Measurements from ENCODE around the gene HSF2BP. TPM values are rescaled to one million over a fixed set of nuclear protein-coding genes. Genes with fewer than 3 reads are reported as not detected.

HSF2BP gene
- polyA plus RNA-seq, 1 of the 3 experiments (the other 2 are of a cell fraction) = 1.1 TPM

- Histone ChIP-seq H3K9me3 (no peaks in the 10 kb centered on the region), H2AFZ (ENCODE audit: low read depth) (no peak overlapping the region), H3K4me2 (no peak overlapping the region), H3K27me3 (ENCODE audit: insufficient read depth) (no peaks in the 10 kb centered on the region), H3K9me2 (no peaks in the 10 kb centered on the region), H3K9ac (no peak overlapping the region), H3K4me3 (ENCODE audit: low read depth in 2 of 2, low read length in 1 of 2) (no peak overlapping the region), H3K27ac (ENCODE audit: low read depth in 2 of 2, low read length in 1 of 2) (no peak overlapping the region), H3F3A (replicated peaks; ENCODE audit: insufficient read depth) (no peaks in the 10 kb centered on the region), H3K79me2 (ENCODE audit: insufficient read depth) (peaks cover 84% of the 10 kb centered on the region), H3K36me3 (replicated peaks in 1 of 2; ENCODE audit: control insufficient read depth in 1 of 2, insufficient read depth in 2 of 2, low read length in 1 of 2) (peaks cover 17 to 39% of the 10 kb centered on the region in 2 experiments), H3K4me1 (ENCODE audit: control insufficient read depth in 1 of 2, insufficient read depth in 2 of 2, low read depth in 1 of 2, low read length in 1 of 2) (peaks cover 4 to 5% of the 10 kb centered on the region in 2 experiments; a peak in 3 of 4 replicates), H4K20me1 (ENCODE audit: insufficient read depth) (no peaks in the 10 kb centered on the region; the same call in 1 of the 2 replicates)
- POLR2A ChIA-PET = no interaction called here
- TF ChIP-seq, protein P1, sequence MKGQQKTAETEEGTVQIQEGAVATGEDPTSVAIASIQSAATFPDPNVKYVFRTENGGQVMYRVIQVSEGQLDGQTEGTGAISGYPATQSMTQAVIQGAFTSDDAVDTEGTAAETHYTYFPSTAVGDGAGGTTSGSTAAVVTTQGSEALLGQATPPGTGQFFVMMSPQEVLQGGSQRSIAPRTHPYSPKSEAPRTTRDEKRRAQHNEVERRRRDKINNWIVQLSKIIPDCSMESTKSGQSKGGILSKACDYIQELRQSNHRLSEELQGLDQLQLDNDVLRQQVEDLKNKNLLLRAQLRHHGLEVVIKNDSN (IDR thresholded peaks at IDR 0.05; ENCODE audit: borderline replicate concordance, low read depth) = no peak
- TF ChIP-seq SMC3 (IDR thresholded peaks at IDR 0.05; ENCODE audit: low read depth, low read length) (no peak), USF2 (IDR thresholded peaks at IDR 0.05; ENCODE audit: borderline replicate concordance, low read depth, low read length) (no peak), EZH2phosphoT487 (IDR thresholded peaks at IDR 0.05; ENCODE audit: borderline replicate concordance, low read depth) (no peak), FOSL2 (IDR thresholded peaks at IDR 0.05; ENCODE audit: borderline replicate concordance, low read depth) (no peak), YY1 (IDR thresholded peaks at IDR 0.05; ENCODE audit: low read depth) (no peak), IRF3 (IDR thresholded peaks at IDR 0.05; ENCODE audit: low read depth, low read length) (no peak), POLR2AphosphoS5 (IDR thresholded peaks at IDR 0.05; ENCODE audit: low read depth, low read length) (no peak), GABPA (IDR thresholded peaks at IDR 0.05; ENCODE audit: low read depth) (no peak), MAX (IDR thresholded peaks at IDR 0.05; ENCODE audit: low read depth) (no peak)
- TF ChIP-seq, protein P2, sequence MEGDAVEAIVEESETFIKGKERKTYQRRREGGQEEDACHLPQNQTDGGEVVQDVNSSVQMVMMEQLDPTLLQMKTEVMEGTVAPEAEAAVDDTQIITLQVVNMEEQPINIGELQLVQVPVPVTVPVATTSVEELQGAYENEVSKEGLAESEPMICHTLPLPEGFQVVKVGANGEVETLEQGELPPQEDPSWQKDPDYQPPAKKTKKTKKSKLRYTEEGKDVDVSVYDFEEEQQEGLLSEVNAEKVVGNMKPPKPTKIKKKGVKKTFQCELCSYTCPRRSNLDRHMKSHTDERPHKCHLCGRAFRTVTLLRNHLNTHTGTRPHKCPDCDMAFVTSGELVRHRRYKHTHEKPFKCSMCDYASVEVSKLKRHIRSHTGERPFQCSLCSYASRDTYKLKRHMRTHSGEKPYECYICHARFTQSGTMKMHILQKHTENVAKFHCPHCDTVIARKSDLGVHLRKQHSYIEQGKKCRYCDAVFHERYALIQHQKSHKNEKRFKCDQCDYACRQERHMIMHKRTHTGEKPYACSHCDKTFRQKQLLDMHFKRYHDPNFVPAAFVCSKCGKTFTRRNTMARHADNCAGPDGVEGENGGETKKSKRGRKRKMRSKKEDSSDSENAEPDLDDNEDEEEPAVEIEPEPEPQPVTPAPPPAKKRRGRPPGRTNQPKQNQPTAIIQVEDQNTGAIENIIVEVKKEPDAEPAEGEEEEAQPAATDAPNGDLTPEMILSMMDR (IDR thresholded peaks at IDR 0.05) = no peak
- TF ChIP-seq, protein P3, sequence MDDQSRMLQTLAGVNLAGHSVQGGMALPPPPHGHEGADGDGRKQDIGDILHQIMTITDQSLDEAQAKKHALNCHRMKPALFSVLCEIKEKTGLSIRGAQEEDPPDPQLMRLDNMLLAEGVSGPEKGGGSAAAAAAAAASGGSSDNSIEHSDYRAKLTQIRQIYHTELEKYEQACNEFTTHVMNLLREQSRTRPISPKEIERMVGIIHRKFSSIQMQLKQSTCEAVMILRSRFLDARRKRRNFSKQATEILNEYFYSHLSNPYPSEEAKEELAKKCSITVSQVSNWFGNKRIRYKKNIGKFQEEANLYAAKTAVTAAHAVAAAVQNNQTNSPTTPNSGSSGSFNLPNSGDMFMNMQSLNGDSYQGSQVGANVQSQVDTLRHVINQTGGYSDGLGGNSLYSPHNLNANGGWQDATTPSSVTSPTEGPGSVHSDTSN (IDR thresholded peaks at IDR 0.05) = no peak
- CTCF ChIA-PET = no interaction called here
- DNase-seq = no peak
- 100% methylated on average over 4 of the region's 4 CpGs for WGBS (ENCODE audit: low lambda C conversion rate)
Measured at GRCh38 chr21:43665879-43666278, 6.6 kb upstream of the HSF2BP start.
